Immature natural killer cell (primary cell): ENCODE measurements around the gene CCDC89. TPM values are rescaled to one million over a fixed set of nuclear protein-coding genes. Genes with fewer than 3 reads are reported as not detected.
"Not testable (repeated sequence)": the region's sequence is repeated elsewhere in the genome, so short reads cannot be mapped to it uniquely, and the experiment has no call there.

ENCODE experiments used
- DNase-seq, 3 donors: peaks; one replicate each; pipeline ENCODE4 v3.0.0; 2022; ENCODE audit warnings: mixed read lengths in 1 of 3
- H3K27ac Mint-ChIP-seq, 6 donors: one replicate each; pipeline ENCODE4 v1.8.0; 2020; ENCODE audit warnings: mixed read lengths in 6 of 6, mild to moderate bottlenecking in 5 of 6, inconsistent platforms in 4 of 6, moderate library complexity in 3 of 6
- H3K27me3 Mint-ChIP-seq, 3 donors: one replicate each; pipeline ENCODE4 v1.8.0; 2020 to 2021; ENCODE audit warnings: low read depth in 3 of 3, mild to moderate bottlenecking in 3 of 3, mixed read lengths in 3 of 3, moderate library complexity in 3 of 3, inconsistent platforms in 1 of 3
- H3K36me3 Mint-ChIP-seq, 3 donors: one replicate each; pipeline ENCODE4 v1.8.0; 2020; ENCODE audit warnings: mixed read lengths in 3 of 3, inconsistent platforms in 2 of 3, mild to moderate bottlenecking in 2 of 3
- H3K4me1 Mint-ChIP-seq, 2 donors: one replicate each; pipeline ENCODE4 v1.8.0; 2020; ENCODE audit warnings: inconsistent platforms in 2 of 2, mild to moderate bottlenecking in 2 of 2, mixed read lengths in 2 of 2, moderate library complexity in 1 of 2
- H3K4me3 Mint-ChIP-seq, 5 donors: one replicate each; pipeline ENCODE4 v1.8.0; 2020; ENCODE audit warnings: mild to moderate bottlenecking in 5 of 5, mixed read lengths in 5 of 5, inconsistent platforms in 3 of 5, moderate library complexity in 3 of 5
- H3K9me3 Mint-ChIP-seq, 6 donors: one replicate each; pipeline ENCODE4 v1.8.0; 2020; ENCODE audit warnings: mild to moderate bottlenecking in 6 of 6, mixed read lengths in 6 of 6, inconsistent platforms in 4 of 6, moderate library complexity in 3 of 6
- polyA plus RNA-seq, 3 donors: library from polyadenylated mRNA; unstranded; fragments of 300-500 nt; fragmentation: Illumina TruSeq; gene quantifications; one replicate each; pipeline ENCODE4 v1.2.3, GENCODE V29; 2021

Gene CCDC89
- polyA plus RNA-seq, 3 donors from 2014 or later: not detected

GRCh38 chr11:85673393-85673792, 12.6 kb downstream of the CCDC89 start:
- Mint-ChIP-seq H3K27ac (no peak overlapping the region), H3K4me1 (no peaks in the 10 kb centered on the region), H3K4me3 (no peak overlapping the region), H3K27me3 (peaks cover 0 to 2% (median 2%) of the 10 kb centered on the region in 3 donors), H3K36me3 (no peaks in the 10 kb centered on the region), H3K9me3 (no peaks in the 10 kb centered on the region)
- no peak for DNase-seq

GRCh38 chr11:85672105-85672902, 13.7 kb downstream of the CCDC89 start:
- Mint-ChIP-seq H3K27me3 (peaks cover 0 to 2% (median 0%) of the 10 kb centered on the region in 3 donors), H3K4me1 (no peaks in the 10 kb centered on the region), H3K4me3 (no peak overlapping the region), H3K9me3 (no peaks in the 10 kb centered on the region), H3K36me3 (no peaks in the 10 kb centered on the region), H3K27ac (no peak overlapping the region)
- DNase-seq: no peak

DNA sequence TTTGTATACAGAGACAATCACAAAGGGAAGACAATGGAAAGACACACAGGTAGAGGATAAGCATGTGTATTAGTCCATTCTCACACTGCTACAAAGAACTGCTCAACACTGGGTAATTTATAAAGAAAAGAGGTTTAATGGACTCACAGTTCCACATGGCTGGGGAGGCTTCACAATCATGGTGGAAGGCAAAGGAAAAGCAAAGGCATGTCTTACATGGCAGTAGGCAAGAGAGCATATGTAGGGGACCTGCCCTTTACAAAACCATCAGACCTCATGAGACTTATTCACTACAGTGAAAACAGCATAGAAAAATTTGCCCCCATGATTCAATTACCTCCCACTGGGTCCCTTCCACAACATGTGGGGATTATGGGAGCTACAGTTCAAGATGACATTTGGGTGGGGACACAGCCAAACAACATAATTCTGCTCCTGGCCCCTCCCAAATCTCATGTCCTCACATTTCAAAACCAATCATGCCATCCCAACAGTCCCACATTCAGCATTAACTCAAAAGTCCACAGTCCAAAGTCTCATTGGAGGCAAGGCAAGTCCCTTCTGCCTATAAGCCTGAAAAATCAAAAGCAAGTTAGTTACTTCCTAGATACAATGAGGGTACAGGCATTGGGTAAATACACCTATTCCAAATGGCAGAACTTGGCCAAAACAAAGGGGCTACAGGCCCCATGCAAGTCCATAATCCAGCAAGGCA, 14.9 kb downstream of the CCDC89 start:
- H3K27ac Mint-ChIP-seq, H3K9me3 Mint-ChIP-seq, H3K4me3 Mint-ChIP-seq, H3K4me1 Mint-ChIP-seq, H3K27me3 Mint-ChIP-seq, H3K36me3 Mint-ChIP-seq, DNase-seq: not testable (repeated sequence)

DNA sequence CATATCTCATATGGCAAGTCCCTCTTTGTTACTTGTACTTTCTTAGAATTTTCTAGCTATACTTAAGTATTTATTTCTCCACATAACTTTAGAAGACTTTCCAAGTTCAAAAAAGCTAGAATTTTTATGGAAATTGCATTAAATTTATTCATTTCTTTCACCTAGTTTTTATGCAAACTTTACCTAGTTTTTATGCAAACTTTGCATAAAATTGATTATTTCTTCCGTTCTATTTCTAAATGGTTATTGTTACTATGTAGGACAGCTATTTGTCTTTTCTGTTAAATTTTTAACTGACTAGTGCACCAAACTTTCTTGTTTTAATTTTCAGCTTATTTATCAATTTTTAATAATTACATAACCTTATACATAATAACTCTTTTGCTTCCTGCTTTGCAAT, 17.8 kb downstream of the CCDC89 start:
- H3K36me3 Mint-ChIP-seq: no peaks in the 10 kb centered on the region
- no peak overlapping the region for H3K27ac Mint-ChIP-seq
- no peaks in the 10 kb centered on the region for H3K9me3 Mint-ChIP-seq
- H3K27me3 Mint-ChIP-seq: peaks cover 13 to 19% (median 14%) of the 10 kb centered on the region in 3 donors
- H3K4me1 Mint-ChIP-seq: peaks cover 21 to 26% of the 10 kb centered on the region in 2 donors
- no peak overlapping the region for H3K4me3 Mint-ChIP-seq
- no peak for DNase-seq

DNA sequence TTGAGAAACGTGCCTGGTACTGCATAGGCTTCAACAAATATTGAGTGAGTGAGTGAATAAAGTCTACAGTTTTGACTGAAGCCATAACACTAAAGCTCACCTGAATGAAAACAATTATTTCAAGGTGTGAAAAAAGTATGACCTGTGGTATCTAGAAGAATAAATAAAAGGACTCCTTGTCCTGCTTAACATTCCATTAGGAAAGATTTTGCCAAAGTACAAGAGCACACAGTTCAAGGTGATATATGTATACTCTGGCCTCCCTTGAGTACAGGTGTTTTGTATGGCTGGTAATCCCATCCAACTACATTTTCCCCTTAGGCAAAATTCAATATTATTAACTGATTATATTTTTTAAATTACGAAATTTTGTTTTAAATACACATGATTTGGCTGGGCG, 19.3 kb downstream of the CCDC89 start:
- no peak for DNase-seq
- H3K4me1 Mint-ChIP-seq: peaks cover 32 to 41% of the 10 kb centered on the region in 2 donors
- H3K27me3 Mint-ChIP-seq: peaks cover 13 to 22% (median 14%) of the 10 kb centered on the region in 3 donors
- H3K9me3 Mint-ChIP-seq: no peaks in the 10 kb centered on the region
- H3K27ac Mint-ChIP-seq: peak overlapping the region in 1 of 6 donors; percentile 96
- H3K4me3 Mint-ChIP-seq: peak overlapping the region in 1 of 5 donors; percentile 35
- no peaks in the 10 kb centered on the region for H3K36me3 Mint-ChIP-seq

GRCh38 chr11:85665733-85666132, 20.3 kb downstream of the CCDC89 start:
- peaks cover 40 to 50% of the 10 kb centered on the region in 2 donors for H3K4me1 Mint-ChIP-seq
- H3K27me3 Mint-ChIP-seq: peaks cover 13 to 22% (median 13%) of the 10 kb centered on the region in 3 donors
- peak overlapping the region; percentile 96 to 100 (median 100) for H3K27ac Mint-ChIP-seq
- peak in 2 of 3 donors; percentile 12 to 29 for DNase-seq
- H3K9me3 Mint-ChIP-seq: no peaks in the 10 kb centered on the region
- peaks cover 0 to 3% (median 0%) of the 10 kb centered on the region in 3 donors for H3K36me3 Mint-ChIP-seq
- H3K4me3 Mint-ChIP-seq: peak overlapping the region; percentile 61 to 100 (median 96)

DNA sequence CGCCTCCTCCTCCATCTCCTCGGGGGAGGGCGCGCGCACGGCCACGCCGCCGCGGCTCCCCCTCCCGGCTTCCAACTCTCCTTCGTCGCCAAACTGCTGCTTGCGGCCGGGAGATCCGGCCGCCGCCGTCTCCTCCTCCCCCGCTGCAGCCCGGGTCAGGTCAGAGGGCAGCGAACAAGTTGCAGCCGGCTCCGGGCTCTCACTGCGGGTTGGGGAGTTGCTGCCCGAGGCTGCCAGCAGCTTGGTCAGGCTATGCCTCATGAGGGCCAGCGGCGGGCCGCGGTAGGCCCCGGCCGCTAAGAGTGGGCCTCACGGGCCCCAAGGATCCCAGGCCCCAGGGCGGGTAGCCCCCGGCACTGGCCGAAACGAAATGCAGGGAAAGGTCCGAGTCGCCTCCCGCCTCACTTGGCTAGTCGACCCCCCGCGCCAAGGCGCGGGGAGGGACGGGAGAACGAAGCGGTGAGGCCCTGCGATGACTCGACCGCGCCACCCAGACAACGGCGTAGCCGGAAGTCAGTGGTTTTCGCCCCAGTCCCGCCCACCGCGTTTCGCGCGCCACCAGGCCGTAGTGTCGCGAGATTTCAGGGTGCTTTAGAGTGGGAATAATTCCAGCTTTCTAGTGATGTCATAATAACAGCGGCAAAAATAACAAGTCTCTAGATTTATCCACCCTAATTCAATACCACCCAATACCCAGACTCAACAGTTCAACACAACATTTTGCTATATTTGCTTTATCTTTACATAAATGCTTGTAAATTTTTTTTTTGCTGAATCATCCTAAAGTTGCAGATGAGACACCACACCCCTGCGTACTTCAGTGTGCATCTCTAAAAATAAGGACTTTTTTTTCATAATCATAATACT, 21.1 kb downstream of the CCDC89 start, which contains the start of gene CREBZF:
Gene CREBZF, minus strand, starts transcription at position 515 of the 867 bp plus-strand sequence. Its CDS starts 254 bp downstream, at position 261.
- Mint-ChIP-seq H3K9me3 (no peaks in the 10 kb centered on the region), H3K36me3 (peaks cover 0 to 12% (median 6%) of the 10 kb centered on the region in 3 donors), H3K27ac (peak within 1 kb of the TSS; percentile 96 to 100 (median 100)), H3K4me3 (peak within 1 kb of the TSS; percentile 96 to 100 (median 99)), H3K4me1 (peaks cover 49 to 59% of the 10 kb centered on the region in 2 donors), H3K27me3 (peaks cover 13 to 22% (median 13%) of the 10 kb centered on the region in 3 donors)
- DNase-seq: peak; percentile 95 to 96 (median 96)

GRCh38 chr11:85663753-85664614, 22.0 kb downstream of the CCDC89 start:
- Mint-ChIP-seq H3K36me3 (peaks cover 0 to 17% (median 8%) of the 10 kb centered on the region in 3 donors), H3K9me3 (no peaks in the 10 kb centered on the region), H3K4me1 (peaks cover 54 to 68% of the 10 kb centered on the region in 2 donors), H3K4me3 (peak overlapping the region; percentile 96 to 100 (median 99)), H3K27me3 (peaks cover 13 to 22% (median 13%) of the 10 kb centered on the region in 3 donors), H3K27ac (peak overlapping the region; percentile 96 to 100 (median 100))
- DNase-seq: peak; percentile 88 to 89 (median 88)

DNA sequence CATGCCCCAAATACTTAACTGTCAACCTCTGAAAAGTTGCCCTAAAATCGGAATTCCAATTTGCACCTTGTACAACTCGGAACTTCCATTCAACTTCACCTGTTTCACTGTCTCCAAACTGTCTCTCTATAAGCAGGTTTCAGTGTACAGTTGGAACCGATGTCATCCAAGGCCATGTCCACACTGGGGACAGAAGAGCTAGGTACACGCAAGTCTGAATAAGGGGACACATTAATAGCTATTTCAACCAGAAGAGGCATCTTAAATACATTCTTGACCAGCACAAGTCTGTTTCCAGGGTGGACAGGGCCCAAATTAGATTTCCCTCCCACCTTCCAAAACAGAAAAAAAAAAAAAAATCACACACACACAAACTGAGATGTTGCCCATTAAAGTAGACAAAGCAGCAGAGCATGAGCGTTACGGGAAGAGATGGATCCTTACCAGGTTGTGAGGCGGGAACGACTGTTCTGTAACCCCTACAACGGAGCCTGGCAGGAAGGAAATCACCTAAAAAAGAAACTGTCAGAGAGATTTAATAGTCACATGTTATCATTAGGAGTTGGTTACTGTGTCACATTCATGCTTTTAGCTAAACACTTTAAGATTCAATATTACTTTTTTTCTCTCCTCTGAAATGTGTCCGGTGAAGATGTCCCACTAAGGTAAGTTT, 22.8 kb downstream of the CCDC89 start:
- H3K9me3 Mint-ChIP-seq: no peaks in the 10 kb centered on the region
- H3K36me3 Mint-ChIP-seq: peaks cover 0 to 21% (median 8%) of the 10 kb centered on the region in 3 donors
- peak in 1 of 3 donors; percentile 26 for DNase-seq
- H3K27me3 Mint-ChIP-seq: peaks cover 13 to 22% (median 13%) of the 10 kb centered on the region in 3 donors
- peak overlapping the region; percentile 96 to 100 (median 99) for H3K4me3 Mint-ChIP-seq
- H3K27ac Mint-ChIP-seq: peak overlapping the region; percentile 96 to 100 (median 100)
- peaks cover 58 to 75% of the 10 kb centered on the region in 2 donors for H3K4me1 Mint-ChIP-seq

DNA sequence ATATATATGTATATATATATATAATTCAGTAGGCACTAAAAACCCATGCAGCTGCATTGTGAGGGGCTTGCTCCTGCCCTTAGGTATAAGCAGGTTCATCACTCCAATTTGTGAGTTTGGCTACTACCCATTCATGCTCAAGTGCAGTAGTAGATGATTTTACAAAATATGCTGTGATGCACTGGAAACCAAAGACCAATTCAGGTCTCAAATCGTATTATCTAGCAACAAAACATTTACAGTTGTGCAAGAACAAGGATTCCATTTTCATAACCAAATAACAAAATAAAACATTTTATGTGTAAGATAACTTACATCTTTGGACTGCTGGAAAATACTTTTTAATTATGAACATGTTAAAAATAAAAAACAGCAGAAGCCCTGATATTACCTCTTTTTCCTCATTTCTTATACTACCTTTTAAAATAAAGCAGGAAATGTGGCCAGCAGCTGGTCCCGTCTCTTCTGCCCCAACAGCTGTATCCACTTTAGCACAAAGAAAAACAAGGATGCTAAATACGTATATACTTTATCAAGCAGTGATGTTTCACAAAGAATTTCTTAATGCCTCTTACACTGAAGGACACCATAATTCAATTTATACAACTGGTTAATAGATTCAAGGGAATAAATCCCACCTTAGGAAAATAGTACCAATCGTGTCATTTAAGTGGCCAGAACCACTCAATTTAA, 23.9 kb downstream of the CCDC89 start:
- Mint-ChIP-seq H3K9me3 (no peaks in the 10 kb centered on the region), H3K4me3 (peak overlapping the region; percentile 71 to 100 (median 97)), H3K27me3 (peaks cover 13 to 20% (median 13%) of the 10 kb centered on the region in 3 donors), H3K36me3 (peaks cover 0 to 23% (median 8%) of the 10 kb centered on the region in 3 donors), H3K4me1 (peaks cover 58 to 81% of the 10 kb centered on the region in 2 donors), H3K27ac (peak overlapping the region in 1 of 6 donors; percentile 48)
- no peak for DNase-seq

DNA sequence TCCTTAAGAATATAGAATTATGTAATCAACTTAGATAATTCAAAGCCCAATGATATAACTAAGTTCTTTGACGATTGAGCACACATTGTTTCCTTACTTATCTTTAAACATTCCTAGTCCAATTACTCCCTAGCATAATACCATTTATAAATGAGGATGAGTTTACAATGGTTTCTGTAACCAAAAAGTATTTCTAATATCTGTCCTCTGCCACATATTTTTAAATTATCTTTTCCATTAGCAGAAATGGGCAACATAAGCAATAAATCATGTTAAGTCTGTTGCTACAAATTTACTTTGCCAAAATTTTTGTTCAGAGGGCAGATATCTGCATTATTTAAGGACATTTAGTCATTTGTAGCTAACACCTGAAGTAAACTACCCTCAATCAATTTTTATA, 27.8 kb downstream of the CCDC89 start:
- DNase-seq: no peak
- H3K27ac Mint-ChIP-seq: no peak overlapping the region
- peaks cover 0 to 35% (median 8%) of the 10 kb centered on the region in 3 donors for H3K36me3 Mint-ChIP-seq
- H3K4me1 Mint-ChIP-seq: peaks cover 39 to 73% of the 10 kb centered on the region in 2 donors
- H3K4me3 Mint-ChIP-seq: no peak overlapping the region
- H3K27me3 Mint-ChIP-seq: peaks cover 0 to 2% (median 0%) of the 10 kb centered on the region in 3 donors
- no peaks in the 10 kb centered on the region for H3K9me3 Mint-ChIP-seq
